Measurements from ENCODE around the gene IFT57.

DNA sequence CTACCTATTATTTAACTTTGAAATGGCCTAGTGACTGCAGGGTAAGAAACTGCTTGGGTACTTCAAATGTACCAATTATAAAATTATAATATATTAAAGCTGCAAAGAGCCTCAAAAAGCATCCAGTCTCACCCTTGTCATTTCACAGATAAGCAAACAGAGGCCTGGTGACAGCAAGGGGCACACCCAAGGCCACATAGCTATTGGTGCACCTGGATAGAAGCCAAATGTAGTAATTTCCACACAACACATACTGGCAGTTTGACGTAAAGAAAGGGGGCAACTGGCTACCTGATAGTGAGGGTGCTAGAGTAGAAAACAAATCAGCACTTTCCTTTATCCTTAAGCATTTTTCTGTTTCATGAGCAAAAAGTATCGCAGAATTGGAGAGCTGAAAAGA, 51.1 kb downstream of the IFT57 start:
- no peak for TF ChIP-seq SP1 (IDR thresholded peaks at IDR 0.05)
- TF ChIP-seq TARDBP (IDR thresholded peaks at IDR 0.05), result no peak
- no peak for TF ChIP-seq FOXM1 (IDR thresholded peaks at IDR 0.05; ENCODE audit: borderline replicate concordance)
- no peak for TF ChIP-seq CTBP1 (IDR thresholded peaks at IDR 0.05; ENCODE audit: borderline replicate concordance)
- TF ChIP-seq FOXK2 (IDR thresholded peaks at IDR 0.05), result no peak
- no peak for TF ChIP-seq HDGF (IDR thresholded peaks at IDR 0.05; ENCODE audit: borderline replicate concordance)
- TF ChIP-seq BHLHE40 (IDR thresholded peaks at IDR 0.05; ENCODE audit: borderline replicate concordance), result no peak
- TF ChIP-seq FOXA1 (IDR thresholded peaks at IDR 0.05), result no peak
- TF ChIP-seq ELF4 (IDR thresholded peaks at IDR 0.05), result no peak
- no peak for TF ChIP-seq ARNT (IDR thresholded peaks at IDR 0.05)
- no peak for TF ChIP-seq NFRKB (IDR thresholded peaks at IDR 0.05)
- no peak for TF ChIP-seq SUZ12 (IDR thresholded peaks at IDR 0.05)
- TF ChIP-seq ZNF384 (IDR thresholded peaks at IDR 0.05), result no peak

Measured in HEK293T (cell line).